Neural cell (in vitro differentiated cells): Measurements from ENCODE around the gene XIRP2.

Experiments used
- CTCF ChIP-seq: fragments of 450-650 bp; IDR thresholded peaks from 2 replicates; pipeline ENCODE4 v1.5.1; 2014; ENCODE audit warnings: antibody characterized with exemption, mild to moderate bottlenecking, moderate library complexity; ENCODE audit not compliant: poor library complexity, severe bottlenecking
- EZH2 ChIP-seq: fragments of 200-600, 300-800 bp; shearing (Covaris generic), sonication (generic); IDR thresholded peaks from 2 replicates; pipeline ENCODE4 v1.6.1; 2014; ENCODE audit warnings: antibody characterized with exemption, low read length, borderline replicate concordance, mild to moderate bottlenecking; ENCODE audit not compliant: insufficient read depth, poor library complexity, severe bottlenecking
- MXI1 ChIP-seq: fragments of 450-650 bp; conservative IDR thresholded peaks from 2 replicates; pipeline ENCODE4 v1.6.1; 2014; ENCODE audit warnings: antibody characterized with exemption, mild to moderate bottlenecking; ENCODE audit not compliant: poor library complexity, severe bottlenecking
- POLR2AphosphoS5 ChIP-seq: IDR thresholded peaks from 2 replicates; pipeline ENCODE4 v1.6.1; 2012
- REST ChIP-seq: IDR thresholded peaks from 2 replicates; pipeline ENCODE4 v1.6.1; 2012; ENCODE audit warnings: borderline replicate concordance
- SMC3 ChIP-seq: fragments of 450-650 bp; conservative IDR thresholded peaks from 2 replicates; pipeline ENCODE4 v1.6.1; 2014; ENCODE audit warnings: antibody characterized with exemption, mild to moderate bottlenecking, moderate library complexity; ENCODE audit not compliant: poor library complexity
- TAF1 ChIP-seq: IDR thresholded peaks from 2 replicates; pipeline ENCODE4 v1.6.1; 2012; ENCODE audit warnings: low read depth

- no peak for TF ChIP-seq CTCF
- TF ChIP-seq TAF1: no peak
- no peak for TF ChIP-seq SMC3
- TF ChIP-seq POLR2AphosphoS5: no peak
- TF ChIP-seq MXI1: no peak
- TF ChIP-seq REST: no peak
- no peak for TF ChIP-seq EZH2
Observed at GRCh38 chr2:167122389-167122788, 234.1 kb downstream of the XIRP2 start.
